Activated naive CD8-positive, alpha-beta T cell treated with anti-CD3 and anti-CD28 coated beads, Interleukin-2, amount 10 ng/mL, durations not matched to agents 7 days and 5 days (primary cell): Measurements from ENCODE around the gene BRME1. TPM values are rescaled to one million over a fixed set of nuclear protein-coding genes. Genes with fewer than 3 reads are reported as not detected.

Experiments
- ATAC-seq: fragments of 150-1000 bp; cut with Tn5 transposase; one replicate; pipeline ENCODE4 v1.10.0; 2021; ENCODE audit warnings: low read depth, moderate library complexity
- POLR2A ChIA-PET: fragments of 350-600 bp; sonication (Branson Sonifier 250); formaldehyde crosslinking; loops from one replicate; lab custom pipeline; 2021; ENCODE audit warnings: antibody characterized with exemption; lab: Charles Lee
- DNase-seq: peaks from one replicate; pipeline ENCODE4 v3.0.0; 2021
- H3K27ac Mint-ChIP-seq: one replicate; pipeline ENCODE4 v1.8.0; 2022; ENCODE audit warnings: mild to moderate bottlenecking, mixed read lengths
- H3K27me3 Mint-ChIP-seq: one replicate; pipeline ENCODE4 v1.8.0; 2022; ENCODE audit warnings: mild to moderate bottlenecking, moderate library complexity, mixed read lengths
- H3K36me3 Mint-ChIP-seq: one replicate; pipeline ENCODE4 v1.8.0; 2021; ENCODE audit warnings: mild to moderate bottlenecking, mixed read lengths
- H3K4me1 Mint-ChIP-seq: one replicate; pipeline ENCODE4 v1.8.0; 2021; ENCODE audit warnings: mixed read lengths
- H3K4me3 Mint-ChIP-seq: one replicate; pipeline ENCODE4 v1.8.0; 2022; ENCODE audit warnings: mild to moderate bottlenecking, moderate library complexity, mixed read lengths
- H3K9me3 Mint-ChIP-seq: one replicate; pipeline ENCODE4 v1.8.0; 2021; ENCODE audit warnings: mixed read lengths
- total RNA-seq, 2 experiments: library from RNA; stranded (reverse); gene quantifications; one replicate each; pipeline ENCODE4 v1.2.3, GENCODE V29; 2021

Gene BRME1
- 1 to 10 TPM; 5.5 to 7.2 TPM for total RNA-seq

DNA sequence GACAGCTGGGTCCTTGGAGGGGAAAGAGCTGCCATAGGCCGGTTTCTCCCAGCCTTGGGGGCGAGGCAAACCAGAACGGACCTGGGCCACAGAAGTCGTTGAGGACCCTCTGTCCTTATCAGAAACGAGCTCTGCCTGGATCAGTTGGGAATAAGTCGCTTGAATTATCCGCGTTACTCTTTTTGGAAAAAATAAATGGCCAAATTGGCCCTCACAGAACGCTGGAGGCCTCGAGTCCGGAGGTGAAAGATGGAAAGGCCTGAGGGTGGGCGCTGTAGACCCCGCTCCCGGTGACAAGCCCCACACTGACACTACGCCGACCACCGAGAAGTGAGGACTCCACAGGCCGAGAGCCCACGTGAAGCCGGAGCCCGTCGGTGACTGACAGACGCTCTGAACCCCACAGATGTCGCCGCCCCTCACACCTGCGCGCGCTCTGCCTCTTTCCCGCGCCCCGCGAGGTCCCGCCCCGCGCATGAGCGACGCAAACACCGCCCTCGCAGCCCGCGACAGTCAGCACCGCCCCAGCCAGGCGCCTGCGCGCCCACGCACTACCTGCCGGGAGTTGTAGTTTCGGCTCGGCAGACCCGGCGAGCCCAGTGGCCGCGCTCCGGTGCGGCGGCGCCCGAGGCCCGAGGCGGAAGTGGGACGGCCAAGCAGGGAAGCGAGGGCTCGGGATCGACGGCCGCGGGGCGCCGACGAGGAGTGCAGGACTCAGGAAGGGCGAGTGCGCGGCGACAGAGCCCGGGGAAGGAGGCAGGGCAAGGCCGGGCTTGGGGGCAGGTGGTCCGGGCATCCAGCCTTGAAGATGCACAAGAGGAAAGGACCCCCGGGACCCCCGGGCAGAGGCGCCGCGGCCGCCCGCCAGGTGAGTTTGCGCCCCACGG is at the start of gene BRME1, which contains the start of gene CC2D1A:
Gene BRME1, minus strand, starts transcription at position 484 of the 887 bp plus-strand sequence. CDS start 1,225 bp downstream, outside the sequence.
Gene CC2D1A, plus strand, starts transcription at position 568 of the 887 bp plus-strand sequence. Its CDS starts 241 bp downstream, at position 809.
- no peaks in the 10 kb centered on the region for H3K27me3 Mint-ChIP-seq
- DNase-seq (peak; percentile 96), ATAC-seq (peak; percentile 98)
- peak within 1 kb of the TSS; percentile 87 for H3K27ac Mint-ChIP-seq
- POLR2A ChIA-PET: interaction anchor here (1.0 to 1.7 kb wide), 3 partner anchors 23 to 99 kb away, joined by 3 to 7 read pairs (median 6); partner anchors contain the start of gene DCAF15
- H3K4me1 Mint-ChIP-seq: peaks cover 24% of the 10 kb centered on the region
- H3K9me3 Mint-ChIP-seq: no peaks in the 10 kb centered on the region
- peak within 1 kb of the TSS; percentile 86 for H3K4me3 Mint-ChIP-seq
- peaks cover 7% of the 10 kb centered on the region for H3K36me3 Mint-ChIP-seq

- peak overlapping the region; percentile 99 for H3K4me3 Mint-ChIP-seq
These were observed 48.3 kb upstream of the BRME1 start for GRCh38 chr19:13954185-13954584.

DNA sequence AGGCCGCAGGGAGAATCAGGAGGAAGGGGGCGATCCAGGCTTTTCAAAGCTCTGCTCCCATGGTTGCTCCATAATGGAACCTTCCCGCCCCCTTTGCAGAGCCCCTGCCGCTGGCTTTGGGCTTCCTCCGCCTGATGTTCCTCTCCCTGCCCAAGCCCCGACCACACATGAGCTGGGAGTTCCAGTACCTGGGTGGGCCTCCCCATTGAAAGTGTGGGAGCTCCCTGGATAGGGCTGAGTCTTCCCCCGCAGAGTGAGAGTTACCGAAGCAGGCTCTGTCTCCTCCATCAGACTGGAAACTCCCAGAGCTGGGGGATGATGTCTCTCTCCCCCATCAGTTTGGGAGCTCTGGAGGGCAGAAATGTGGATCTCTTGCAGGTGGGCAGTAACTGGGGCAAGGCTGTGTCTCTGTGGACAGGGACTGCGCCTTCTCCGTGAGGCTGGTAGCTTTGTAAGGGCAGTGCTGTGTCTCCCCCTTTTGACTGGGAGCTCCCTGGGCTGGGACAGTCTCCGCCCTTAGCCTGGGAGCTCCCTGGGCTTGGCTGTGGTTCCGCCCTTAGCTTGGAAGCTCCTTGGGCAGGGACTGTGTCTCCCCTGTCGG is 47.1 kb upstream of the BRME1 start:
- DNase-seq: no peak
- H3K27me3 Mint-ChIP-seq: no peaks in the 10 kb centered on the region
- H3K4me1 Mint-ChIP-seq: peaks cover 14% of the 10 kb centered on the region
- POLR2A ChIA-PET: interaction anchor here (0.5 to 3.1 kb wide), 20 partner anchors 9 to 179 kb away, joined by 3 to 30 read pairs (median 4); partner anchors contain the start of genes BRME1, CC2D1A, IL27RA and MISP3
- peaks cover 4% of the 10 kb centered on the region for H3K36me3 Mint-ChIP-seq
- no peak for ATAC-seq
- H3K9me3 Mint-ChIP-seq: no peaks in the 10 kb centered on the region
- H3K27ac Mint-ChIP-seq: peak overlapping the region; percentile 80
- H3K4me3 Mint-ChIP-seq: peak overlapping the region; percentile 99

More at GRCh38 chr19:13954185-13954584, 48.3 kb upstream of the BRME1 start:
- DNase-seq (no peak), ATAC-seq (no peak)
- H3K27me3 Mint-ChIP-seq: no peaks in the 10 kb centered on the region
- H3K27ac Mint-ChIP-seq: no peak overlapping the region
- peaks cover 4% of the 10 kb centered on the region for H3K36me3 Mint-ChIP-seq
- POLR2A ChIA-PET: interaction anchor here (0.7 to 3.1 kb wide), 3 partner anchors 24 to 1138 kb away, joined by 3 to 23 read pairs (median 7); no protein-coding TSS in a partner anchor
- H3K4me1 Mint-ChIP-seq: peaks cover 14% of the 10 kb centered on the region
- H3K9me3 Mint-ChIP-seq: no peaks in the 10 kb centered on the region

GRCh38 chr19:13952154-13952930 is 46.4 kb upstream of the BRME1 start, which contains the start of gene DCAF15:
Gene DCAF15 (plus strand): TSS chr19:13952509. CDS start chr19:13952513, 4 bp downstream.
- Mint-ChIP-seq H3K4me3 (peak within 1 kb of the TSS; percentile 99), H3K36me3 (peaks cover 4% of the 10 kb centered on the region), H3K27ac (peak within 1 kb of the TSS; percentile 93), H3K9me3 (no peaks in the 10 kb centered on the region), H3K4me1 (peaks cover 14% of the 10 kb centered on the region), H3K27me3 (no peaks in the 10 kb centered on the region)
- peak; percentile 95 for DNase-seq
- ATAC-seq: peak; percentile 99
- POLR2A ChIA-PET: interaction anchor here (0.6 to 3.1 kb wide), 23 partner anchors 10 to 121 kb away, joined by 3 to 30 read pairs (median 4); partner anchors contain the start of genes BRME1, CC2D1A, IL27RA and MISP3

GRCh38 chr19:13951799-13952153 is 45.9 kb upstream of the BRME1 start:
- ATAC-seq (peak; percentile 7), DNase-seq (no peak)
- H3K27me3 Mint-ChIP-seq: no peaks in the 10 kb centered on the region
- peaks cover 2% of the 10 kb centered on the region for H3K36me3 Mint-ChIP-seq
- H3K27ac Mint-ChIP-seq: peak overlapping the region; percentile 93
- POLR2A ChIA-PET: interaction anchor here (0.6 to 3.1 kb wide), 14 partner anchors 10 to 122 kb away, joined by 3 to 30 read pairs (median 5); partner anchors contain the start of genes BRME1, CC2D1A, IL27RA and RFX1
- peaks cover 12% of the 10 kb centered on the region for H3K4me1 Mint-ChIP-seq
- H3K4me3 Mint-ChIP-seq: peak overlapping the region; percentile 99
- no peaks in the 10 kb centered on the region for H3K9me3 Mint-ChIP-seq

- POLR2A ChIA-PET: interaction anchor here (0.8 to 2.6 kb wide), 5 partner anchors 10 to 80 kb away, joined by 3 to 30 read pairs (median 7); partner anchors contain the start of genes BRME1, CC2D1A, IL27RA and RFX1
- Mint-ChIP-seq H3K4me3 (no peak overlapping the region), H3K4me1 (peaks cover 12% of the 10 kb centered on the region), H3K36me3 (peaks cover 2% of the 10 kb centered on the region), H3K9me3 (no peaks in the 10 kb centered on the region), H3K27ac (no peak overlapping the region), H3K27me3 (no peaks in the 10 kb centered on the region)
- ATAC-seq: no peak
- no peak for DNase-seq
These were observed 45.1 kb upstream of the BRME1 start for GRCh38 chr19:13951043-13951442.

DNA sequence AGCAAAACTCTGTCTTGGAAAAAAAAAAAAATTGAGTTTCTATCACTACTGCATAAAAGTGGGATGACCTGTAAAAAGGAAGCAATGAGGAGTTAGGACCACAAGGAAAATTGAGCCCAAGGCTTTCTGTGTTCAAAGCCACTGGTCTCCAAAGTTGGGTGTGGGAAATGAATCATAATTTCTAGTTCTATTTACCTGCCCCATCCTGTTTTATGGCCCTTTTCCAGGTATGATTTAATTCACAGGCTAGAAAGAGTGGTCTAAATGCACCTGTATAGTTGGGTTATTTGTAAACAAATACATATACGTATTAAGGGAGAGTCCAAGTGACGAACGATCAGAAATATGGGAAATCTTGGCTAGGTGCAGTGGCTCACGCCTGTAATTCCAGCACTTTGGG is 40.5 kb upstream of the BRME1 start:
- no peak for DNase-seq
- Mint-ChIP-seq H3K4me3 (no peak overlapping the region), H3K9me3 (no peaks in the 10 kb centered on the region), H3K4me1 (no peaks in the 10 kb centered on the region), H3K27ac (no peak overlapping the region), H3K36me3 (no peaks in the 10 kb centered on the region), H3K27me3 (no peaks in the 10 kb centered on the region)
- POLR2A ChIA-PET: no interaction called here
- ATAC-seq: no peak

- H3K27ac Mint-ChIP-seq: no peak overlapping the region
- no peak for DNase-seq
- POLR2A ChIA-PET: no interaction called here
- peaks cover 11% of the 10 kb centered on the region for H3K27me3 Mint-ChIP-seq
- peak; percentile 30 for ATAC-seq
- H3K4me3 Mint-ChIP-seq: no peak overlapping the region
- peaks cover 2% of the 10 kb centered on the region for H3K36me3 Mint-ChIP-seq
- H3K9me3 Mint-ChIP-seq: no peaks in the 10 kb centered on the region
- no peaks in the 10 kb centered on the region for H3K4me1 Mint-ChIP-seq
These were observed 36.2 kb upstream of the BRME1 start for GRCh38 chr19:13942023-13942684.

GRCh38 chr19:13938301-13939064 is 32.6 kb upstream of the BRME1 start, which contains the start of gene PODNL1:
Gene PODNL1 (minus strand): TSS chr19:13938417. CDS start chr19:13938181, 236 bp downstream.
- Mint-ChIP-seq H3K36me3 (peaks cover 2% of the 10 kb centered on the region), H3K9me3 (no peaks in the 10 kb centered on the region), H3K27ac (no peak within 1 kb of the TSS), H3K4me3 (no peak within 1 kb of the TSS), H3K4me1 (peaks cover 2% of the 10 kb centered on the region), H3K27me3 (peaks cover 11% of the 10 kb centered on the region)
- ATAC-seq: no peak
- no peak for DNase-seq
- POLR2A ChIA-PET: interaction anchor here (0.8 kb wide), 1 partner anchor 68 kb away, joined by 3 read pairs; no protein-coding TSS in a partner anchor

DNA sequence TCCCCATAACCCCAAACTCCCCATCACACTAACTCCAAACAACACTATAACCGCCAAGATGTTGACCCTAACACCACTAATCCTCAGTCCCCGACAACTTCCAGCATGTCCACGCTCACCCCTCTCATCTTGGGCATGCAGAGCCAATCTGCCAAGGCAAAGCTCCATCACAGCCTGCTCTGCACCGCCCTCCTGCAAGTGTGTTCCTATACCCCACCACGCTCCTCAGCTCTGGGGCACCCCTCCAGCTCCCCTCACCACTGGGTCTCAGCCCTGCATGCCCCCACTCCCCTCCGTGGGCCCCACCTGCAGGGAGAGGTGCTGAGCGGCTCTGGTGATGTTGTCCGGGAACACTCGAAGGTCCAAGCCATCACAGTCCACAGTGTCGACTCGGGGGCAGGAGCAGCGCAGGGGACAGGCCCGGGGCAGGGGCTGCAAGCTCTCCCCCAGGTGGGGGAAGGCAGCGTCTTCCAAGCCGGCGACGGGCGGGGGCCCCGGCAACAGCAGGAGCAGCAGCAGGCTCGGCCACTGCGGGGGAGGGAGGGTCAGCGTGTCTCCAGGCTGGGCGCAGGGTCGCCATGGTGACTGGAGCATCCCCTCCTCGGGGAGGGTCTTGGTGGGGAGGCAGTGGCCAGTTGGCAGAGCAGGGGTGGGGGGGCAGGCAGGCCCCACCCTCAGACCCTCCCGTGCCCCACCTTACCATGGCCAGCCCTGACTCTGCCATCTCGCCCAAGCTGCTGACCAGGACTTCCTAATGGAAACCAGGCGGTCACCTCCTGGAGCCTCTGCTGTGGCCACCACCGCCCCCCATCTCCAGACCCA is 31.8 kb upstream of the BRME1 start:
- no peak overlapping the region for H3K4me3 Mint-ChIP-seq
- H3K9me3 Mint-ChIP-seq: no peaks in the 10 kb centered on the region
- ATAC-seq (no peak), DNase-seq (no peak)
- POLR2A ChIA-PET: interaction anchor here (0.8 kb wide), 1 partner anchor 69 kb away, joined by 3 read pairs; no protein-coding TSS in a partner anchor
- no peak overlapping the region for H3K27ac Mint-ChIP-seq
- H3K27me3 Mint-ChIP-seq: peaks cover 11% of the 10 kb centered on the region
- peaks cover 3% of the 10 kb centered on the region for H3K4me1 Mint-ChIP-seq
- peaks cover 2% of the 10 kb centered on the region for H3K36me3 Mint-ChIP-seq
